ENCODE results near the gene CENPP. TPM values are rescaled to one million over a fixed set of nuclear protein-coding genes. Genes with fewer than 3 reads are reported as not detected.

CENPP gene
- total RNA-seq: 2.3 TPM

DNA sequence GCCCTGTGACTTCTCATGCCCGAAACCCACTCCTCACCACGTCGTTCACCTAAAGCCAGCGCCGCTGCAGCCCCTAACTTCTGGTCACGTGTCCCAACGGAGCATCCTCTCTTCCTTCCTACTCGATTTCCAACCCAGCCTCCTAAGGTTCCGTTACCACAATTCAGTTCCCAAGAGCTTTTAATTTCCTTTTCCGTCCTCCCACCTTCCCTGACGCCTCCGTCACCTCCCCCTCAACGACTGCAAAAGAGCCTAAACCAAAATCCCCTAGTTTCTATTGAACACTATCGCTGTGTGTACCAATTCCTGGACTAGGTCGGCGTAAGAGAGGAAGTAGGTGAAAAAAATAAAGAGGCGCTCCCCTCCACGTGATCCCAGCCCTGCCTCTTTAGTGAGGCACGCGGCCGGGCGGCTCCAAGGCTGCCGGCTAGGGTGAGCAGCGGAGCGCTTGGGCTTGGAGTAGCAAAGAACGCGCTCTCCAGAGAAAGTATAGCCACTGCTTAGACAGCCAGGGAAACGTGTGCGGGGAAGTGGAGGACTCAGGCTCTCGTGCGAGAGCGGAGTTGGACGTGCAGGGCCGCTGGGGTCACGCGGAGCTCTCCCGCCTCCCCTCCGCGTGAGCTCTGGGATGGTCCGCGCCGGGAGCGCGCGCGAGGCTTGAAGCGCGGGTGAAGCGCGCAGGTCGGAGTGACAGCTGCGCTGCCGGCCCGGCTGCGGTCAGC lies at the start of gene CENPP, which contains the start of gene NOL8:
Gene CENPP (plus strand): TSS at position 685 of the 722 bp plus-strand sequence.
Gene NOL8 (minus strand): TSS at position 82 of the 722 bp plus-strand sequence. CDS start 1,189 bp downstream, outside the sequence.
- DNase-seq (ENCODE audit: low spot score): peak; percentile 90

- DNase-seq (ENCODE audit: low spot score): no peak
Measured at GRCh38 chr9:92276331-92277032, 49.3 kb upstream of the CENPP start.

DNA sequence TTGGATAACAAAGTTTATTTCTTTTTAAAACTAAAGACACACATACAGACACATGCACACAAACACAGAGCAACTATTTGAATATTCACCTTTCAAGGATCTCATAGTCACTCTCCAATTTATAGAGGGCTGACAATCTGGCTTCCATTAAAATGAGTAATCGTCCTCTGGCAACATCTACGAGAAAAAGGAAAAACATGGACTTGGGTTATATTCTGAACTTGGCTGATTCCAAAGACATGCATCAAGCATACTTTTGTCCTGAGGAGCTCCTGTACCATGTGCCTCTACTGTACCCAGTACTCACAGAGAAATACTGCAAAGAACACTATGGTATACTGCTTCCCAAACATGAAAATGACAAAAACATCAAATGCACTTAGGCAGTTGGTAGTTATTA lies 47.6 kb upstream of the CENPP start:
- DNase-seq (ENCODE audit: low spot score): no peak

DNA sequence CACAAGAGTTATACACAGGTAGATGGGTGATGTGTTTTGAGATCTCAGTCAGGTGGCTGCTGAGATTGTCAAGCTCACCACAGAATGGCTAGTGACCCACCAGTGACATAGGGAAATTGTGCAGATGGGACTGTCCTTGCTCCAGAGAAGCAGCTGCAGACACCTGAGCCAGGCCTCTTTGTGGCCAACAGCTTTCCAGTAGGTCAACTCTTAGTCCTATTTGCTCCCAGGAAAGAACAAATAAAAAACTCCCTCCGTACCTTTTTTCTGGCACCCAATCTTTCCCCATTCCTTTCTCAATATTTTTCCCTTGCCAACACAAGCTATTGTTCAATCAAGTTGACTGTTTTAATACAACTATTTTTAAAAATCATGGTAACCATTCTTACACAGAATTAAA lies 46.5 kb upstream of the CENPP start:
- no peak for DNase-seq (ENCODE audit: low spot score)

DNA sequence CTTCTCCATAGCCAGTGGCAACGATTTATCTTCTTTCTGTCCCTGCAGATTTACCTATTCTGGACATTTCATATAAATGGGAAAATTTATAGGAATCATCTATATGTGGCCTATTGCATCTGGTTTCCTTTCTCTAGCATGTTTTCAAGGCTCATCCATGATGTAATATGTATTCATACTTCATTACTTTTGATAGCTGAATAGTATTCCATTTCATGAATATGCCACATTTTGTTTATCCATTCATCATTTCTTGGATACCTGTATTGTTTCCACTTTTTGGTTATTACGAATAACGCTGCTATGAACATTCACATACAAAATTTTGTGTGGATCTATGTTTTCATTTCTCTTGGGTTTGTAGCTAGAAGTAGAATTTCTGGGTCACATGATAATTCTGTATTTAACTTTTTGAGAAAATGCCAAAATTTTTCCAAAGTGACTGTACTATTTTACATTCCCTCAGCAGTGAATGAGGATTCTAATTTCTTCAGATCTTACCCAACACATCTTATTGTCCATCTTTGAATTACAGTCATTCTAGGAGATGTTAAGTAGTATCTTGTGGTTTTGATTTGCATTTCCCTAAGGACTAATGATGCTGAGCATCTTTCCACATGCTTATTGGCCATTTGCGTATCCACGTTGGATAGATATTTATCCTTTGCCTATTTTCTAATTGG lies 35.9 kb upstream of the CENPP start:
- DNase-seq (ENCODE audit: low spot score): no peak

DNA sequence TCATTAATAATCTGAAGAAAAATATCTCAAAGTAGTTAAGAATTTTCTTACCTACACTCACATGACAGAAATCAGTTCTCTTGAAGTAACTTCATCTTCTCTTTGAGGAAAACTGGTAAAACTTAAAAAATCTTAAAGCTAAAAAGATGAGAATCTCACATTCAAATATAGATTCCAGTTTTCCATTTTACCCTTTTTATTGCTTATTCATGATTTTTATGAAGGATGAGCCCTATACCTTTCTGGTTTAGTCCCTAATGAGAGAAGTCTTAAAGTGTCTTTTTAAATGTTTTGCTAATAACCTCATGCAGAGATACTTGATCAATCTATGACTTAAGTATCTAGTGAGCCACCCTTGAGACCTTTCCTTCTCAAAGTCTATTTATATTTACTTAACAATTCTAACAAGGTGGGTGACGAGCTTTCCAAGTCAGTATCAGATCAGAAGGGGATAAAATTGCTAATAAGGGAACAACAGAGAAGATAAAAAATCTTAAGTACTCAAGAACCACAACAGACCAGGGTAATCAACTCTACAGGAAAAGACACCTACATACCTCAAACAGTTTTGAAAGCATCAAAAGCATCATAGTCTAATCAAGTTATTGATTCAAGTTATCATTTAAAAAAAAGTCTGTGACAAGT lies 34.8 kb upstream of the CENPP start:
- DNase-seq (ENCODE audit: low spot score): no peak

DNA sequence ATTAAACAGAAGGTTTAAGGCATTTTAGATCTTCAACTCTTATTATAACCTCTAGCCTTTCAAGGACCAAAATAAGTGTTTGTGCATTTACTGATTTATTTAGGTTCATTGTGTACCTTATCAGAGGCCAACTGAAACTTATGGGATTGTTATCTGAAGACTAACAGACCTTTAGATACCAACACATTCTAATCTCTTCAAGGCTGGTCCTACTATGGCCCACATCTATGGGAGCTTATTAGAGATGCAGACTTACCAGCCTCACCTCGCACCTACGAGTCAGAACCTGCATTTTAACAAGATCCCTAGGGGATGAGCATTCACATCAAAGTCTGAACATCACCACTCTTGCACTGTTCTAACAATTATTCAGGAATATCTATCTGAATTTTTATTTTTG lies 34.2 kb upstream of the CENPP start:
- DNase-seq (ENCODE audit: low spot score): no peak

DNA sequence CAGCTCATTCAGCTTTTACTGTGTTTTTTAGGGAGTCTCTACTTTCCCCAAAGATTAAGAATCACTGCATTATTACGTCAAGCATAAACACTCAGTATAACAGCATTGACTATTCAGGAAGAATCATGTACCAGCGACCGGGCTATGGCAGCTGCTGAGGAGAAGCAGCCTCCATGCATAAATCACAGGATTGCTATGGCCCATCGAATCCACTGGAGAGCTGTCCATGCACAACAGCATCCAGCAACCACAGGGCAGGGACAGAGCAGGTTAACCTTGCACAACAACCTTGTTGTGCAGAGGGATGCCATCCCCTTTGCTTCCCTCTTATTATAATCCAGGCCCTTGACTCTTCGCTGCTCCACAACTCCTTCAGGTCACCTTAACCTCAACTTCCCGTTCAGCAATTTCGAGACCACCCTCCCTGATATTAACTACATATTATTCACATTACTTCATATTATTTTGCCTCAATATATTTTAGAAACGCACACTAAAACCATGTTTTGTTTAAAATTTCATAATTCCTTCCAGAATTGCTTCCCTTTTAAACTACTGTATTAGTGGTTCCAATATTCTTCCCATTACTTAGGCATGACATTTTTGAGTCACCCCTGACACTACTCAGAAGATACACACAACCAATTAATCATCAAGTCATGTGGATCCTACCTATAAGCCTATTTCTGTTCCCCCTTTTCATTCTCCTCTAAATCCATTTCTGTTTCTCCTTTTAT lies 33.2 kb upstream of the CENPP start:
- DNase-seq (ENCODE audit: low spot score): no peak

DNA sequence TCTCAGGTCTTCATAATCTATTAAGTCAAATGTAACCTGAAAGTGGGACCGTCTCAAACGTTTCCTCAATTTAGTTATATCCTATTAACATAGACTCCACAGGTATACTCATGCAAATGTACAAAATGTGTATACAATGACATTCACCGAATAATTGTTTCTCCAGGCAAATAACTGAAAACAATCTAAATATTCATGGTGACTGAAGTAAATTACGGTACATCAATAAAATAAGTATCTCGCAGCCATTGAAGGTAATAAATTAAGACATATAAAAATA lies 32.7 kb upstream of the CENPP start:
- no peak for DNase-seq (ENCODE audit: low spot score)

DNA sequence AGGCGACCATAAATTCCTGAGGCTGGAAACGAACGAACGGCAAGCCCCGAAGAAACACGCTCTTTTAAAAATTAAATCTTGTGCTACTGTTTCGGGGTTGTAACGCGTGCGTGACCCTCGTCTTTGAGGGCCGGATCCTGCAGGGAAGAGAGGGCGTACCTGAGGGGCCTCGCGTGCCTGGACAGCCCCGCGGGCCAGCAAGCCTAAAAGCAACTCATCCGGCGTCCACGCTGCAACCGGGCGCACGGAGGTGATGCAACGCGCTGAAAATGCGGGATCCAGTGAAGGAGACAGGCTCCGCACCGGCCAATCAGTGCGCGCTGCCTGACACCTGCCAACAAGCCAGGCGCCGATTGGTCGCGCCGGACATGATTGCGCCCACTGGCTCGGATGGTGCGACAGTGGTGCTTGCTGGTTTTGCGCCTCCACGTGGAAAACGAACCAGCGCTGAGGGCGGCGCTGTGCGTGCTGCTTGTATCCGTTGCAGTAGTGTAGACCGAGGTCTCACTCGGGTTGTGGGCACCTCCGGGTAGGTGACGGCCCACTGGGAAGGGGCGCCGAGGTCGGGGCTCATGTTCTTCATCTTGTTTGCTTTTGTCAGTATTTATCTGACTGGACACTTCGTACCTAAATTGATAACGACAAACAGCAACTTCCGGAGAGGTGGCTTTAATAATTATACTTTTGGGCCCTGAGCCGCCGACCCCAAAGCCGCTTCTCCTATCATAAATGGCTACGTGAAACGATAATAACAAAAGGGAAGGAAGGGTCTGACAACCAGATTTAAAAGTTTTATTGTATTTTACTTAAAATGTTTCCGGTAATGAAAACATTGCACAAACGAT lies 32.1 kb upstream of the CENPP start, which contains the start of gene IARS1:
Gene IARS1 (minus strand): TSS at position 246 of the 845 bp plus-strand sequence. CDS start 4,278 bp downstream, outside the sequence.
- DNase-seq (ENCODE audit: low spot score): peak; percentile 99

DNA sequence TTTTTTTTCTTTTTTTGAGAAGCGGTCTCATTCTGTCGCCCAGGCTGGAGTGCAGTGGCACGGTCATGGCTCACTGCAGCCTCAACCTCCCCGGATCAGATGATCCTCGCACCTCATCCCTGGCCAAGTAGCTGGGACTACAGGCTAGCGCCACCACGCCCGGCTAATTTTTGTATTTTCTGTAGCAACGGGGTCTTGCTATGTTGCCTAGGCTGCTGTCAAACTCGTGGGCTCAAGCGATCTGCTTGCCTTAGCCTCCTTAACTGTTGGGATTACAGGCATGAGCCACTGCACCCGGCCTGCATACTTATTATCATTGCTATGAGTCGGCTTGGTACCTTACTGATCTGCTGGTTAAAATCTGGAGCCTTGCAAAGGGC lies 31.5 kb upstream of the CENPP start:
- DNase-seq (ENCODE audit: low spot score): no peak

DNA sequence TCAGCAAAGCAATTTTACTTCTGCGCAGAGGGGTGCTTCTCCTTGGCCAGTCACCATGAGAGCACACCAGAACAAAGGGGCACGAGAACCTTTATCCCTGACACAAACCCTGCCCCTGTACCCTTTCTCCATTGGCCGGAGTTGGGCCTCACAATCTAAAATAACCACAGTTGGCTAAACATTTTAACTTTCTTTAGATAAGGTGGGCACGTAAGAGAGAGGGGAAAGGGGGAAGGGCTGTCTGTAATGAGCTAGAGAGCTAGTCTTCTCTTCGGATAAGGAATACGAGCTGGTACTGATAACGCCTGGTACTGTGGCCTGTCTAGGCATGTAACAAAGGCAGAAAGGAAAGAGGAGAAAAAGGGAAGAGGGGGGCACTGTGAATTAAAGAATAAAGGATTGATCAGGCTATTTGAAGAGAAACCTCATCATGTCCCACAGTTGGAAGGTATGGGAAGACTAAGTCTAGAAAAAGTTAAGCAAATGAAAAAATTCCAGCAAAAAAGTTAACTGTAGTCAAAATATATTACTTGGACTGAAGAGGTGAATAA lies 30.4 kb upstream of the CENPP start:
- DNase-seq (ENCODE audit: low spot score): no peak

DNA sequence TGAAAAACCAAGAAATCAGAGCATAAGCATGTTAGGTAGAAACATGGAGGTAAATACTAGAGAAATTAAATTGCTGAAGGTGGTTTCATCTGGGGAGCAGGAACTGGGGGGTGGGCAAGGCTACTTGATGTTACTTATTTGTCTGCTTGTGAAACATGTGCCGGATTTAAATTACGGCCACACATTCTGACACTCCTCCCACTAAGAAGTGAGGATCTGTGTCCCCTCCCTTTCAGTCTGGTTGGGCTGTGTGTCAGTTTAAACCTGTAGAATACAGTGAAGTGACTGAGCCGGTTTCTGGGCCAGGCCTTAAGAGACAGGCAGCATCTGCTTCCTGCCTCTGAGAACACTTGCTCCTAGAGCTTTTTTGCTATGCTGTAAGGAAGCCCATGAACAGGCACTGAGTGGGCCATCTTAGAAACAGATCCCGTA lies 29.9 kb upstream of the CENPP start:
- no peak for DNase-seq (ENCODE audit: low spot score)

- DNase-seq (ENCODE audit: low spot score): no peak
Measured at GRCh38 chr9:92297611-92298010, 28.1 kb upstream of the CENPP start.

DNA sequence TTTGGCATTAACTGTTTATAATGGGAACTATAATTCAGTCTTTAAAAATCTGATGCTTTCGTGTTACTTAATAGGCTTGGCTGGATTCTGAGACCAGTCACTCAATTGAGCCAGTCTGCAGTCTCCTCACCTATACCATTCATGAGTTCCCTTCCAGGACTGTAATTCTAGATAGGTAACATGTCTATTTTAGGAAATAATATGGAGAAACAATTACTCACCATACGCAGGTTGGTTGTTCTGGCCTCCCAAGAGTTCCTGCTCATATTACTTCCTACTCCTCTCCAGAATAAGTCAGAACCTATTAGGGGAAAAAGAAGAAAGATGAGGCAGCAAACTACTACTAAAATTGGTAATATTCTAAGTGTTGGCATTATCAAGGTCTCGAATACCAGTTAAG lies 27.7 kb upstream of the CENPP start:
- DNase-seq (ENCODE audit: low spot score): no peak

DNA sequence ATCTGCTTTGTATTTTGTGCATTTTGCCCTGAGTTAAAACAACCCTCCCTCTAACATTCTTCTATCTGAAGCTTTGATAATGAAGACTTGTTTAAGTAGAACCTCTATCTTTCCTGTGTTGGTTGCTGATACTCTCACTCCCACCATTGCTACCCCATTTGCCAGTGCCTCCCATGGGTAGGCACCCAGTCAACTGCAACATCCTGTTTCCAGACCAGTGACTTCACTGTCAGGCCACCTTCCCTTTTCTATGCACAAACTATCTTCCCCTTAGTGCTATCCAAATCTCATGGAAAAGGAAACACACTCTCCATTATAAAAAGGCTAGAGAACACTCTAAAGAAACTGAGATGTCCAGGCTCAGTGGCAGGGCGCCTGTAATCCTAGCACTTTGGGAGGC lies 26.6 kb upstream of the CENPP start:
- no peak for DNase-seq (ENCODE audit: low spot score)

GRCh38 chr9:92300936-92301335 lies 24.8 kb upstream of the CENPP start:
- DNase-seq (ENCODE audit: low spot score): no peak

DNA sequence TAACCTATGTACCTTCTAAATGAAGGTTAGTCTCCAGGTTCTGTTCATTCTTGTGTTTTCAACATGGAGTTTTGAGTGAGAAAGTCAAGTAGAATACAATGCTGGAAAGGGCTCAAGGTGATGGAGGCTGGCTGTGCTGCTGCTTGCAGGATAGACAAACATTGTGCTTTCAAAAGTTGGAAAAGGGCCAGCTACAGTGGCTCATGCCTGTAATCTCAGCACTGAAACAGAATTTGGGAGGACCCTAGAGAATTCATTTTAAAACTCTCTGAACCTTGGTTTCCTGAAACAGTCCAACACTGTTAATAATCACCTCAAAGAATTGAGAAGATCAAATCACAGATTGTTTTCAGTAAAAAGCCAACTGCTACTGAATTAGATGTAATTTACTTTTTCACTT lies 16.9 kb upstream of the CENPP start:
- DNase-seq (ENCODE audit: low spot score): no peak

GRCh38 chr9:92310562-92310961 lies 15.2 kb upstream of the CENPP start:
- no peak for DNase-seq (ENCODE audit: low spot score)

GRCh38 chr9:92312887-92313623 lies 12.7 kb upstream of the CENPP start:
- no peak for DNase-seq (ENCODE audit: low spot score)
